Measurements from ENCODE around the gene ZSWIM6.

ZSWIM6 gene

GRCh38 chr5:61435368-61435767 lies 103.3 kb downstream of the ZSWIM6 start:
- no peak for TF ChIP-seq CTCF (IDR thresholded peaks at IDR 0.05)

GRCh38 chr5:61438298-61438970 lies 106.4 kb downstream of the ZSWIM6 start:
- no peak for TF ChIP-seq CTCF (IDR thresholded peaks at IDR 0.05)

GRCh38 chr5:61440086-61440485 lies 108.0 kb downstream of the ZSWIM6 start:
- no peak for TF ChIP-seq CTCF (IDR thresholded peaks at IDR 0.05)

GRCh38 chr5:61440596-61440995 lies 108.5 kb downstream of the ZSWIM6 start:
- no peak for TF ChIP-seq CTCF (IDR thresholded peaks at IDR 0.05)

- no peak for TF ChIP-seq CTCF (IDR thresholded peaks at IDR 0.05)
These were observed 109.7 kb downstream of the ZSWIM6 start for GRCh38 chr5:61441742-61442141.

- no peak for TF ChIP-seq CTCF (IDR thresholded peaks at IDR 0.05)
These were observed 115.9 kb downstream of the ZSWIM6 start for GRCh38 chr5:61447780-61448495.

- TF ChIP-seq CTCF (IDR thresholded peaks at IDR 0.05): no peak
These were observed 117.9 kb downstream of the ZSWIM6 start for GRCh38 chr5:61449804-61450492.
